HG03095 (cell line): ENCODE measurements around the gene C10orf71.

ENCODE experiments used
- ATAC-seq: cut with Tn5 transposase; IDR thresholded peaks from one replicate; pipeline ENCODE4 v1.9.1; 2021; ENCODE audit warnings: moderate library complexity; ENCODE audit not compliant: unreplicated experiment

The C10orf71 gene

DNA sequence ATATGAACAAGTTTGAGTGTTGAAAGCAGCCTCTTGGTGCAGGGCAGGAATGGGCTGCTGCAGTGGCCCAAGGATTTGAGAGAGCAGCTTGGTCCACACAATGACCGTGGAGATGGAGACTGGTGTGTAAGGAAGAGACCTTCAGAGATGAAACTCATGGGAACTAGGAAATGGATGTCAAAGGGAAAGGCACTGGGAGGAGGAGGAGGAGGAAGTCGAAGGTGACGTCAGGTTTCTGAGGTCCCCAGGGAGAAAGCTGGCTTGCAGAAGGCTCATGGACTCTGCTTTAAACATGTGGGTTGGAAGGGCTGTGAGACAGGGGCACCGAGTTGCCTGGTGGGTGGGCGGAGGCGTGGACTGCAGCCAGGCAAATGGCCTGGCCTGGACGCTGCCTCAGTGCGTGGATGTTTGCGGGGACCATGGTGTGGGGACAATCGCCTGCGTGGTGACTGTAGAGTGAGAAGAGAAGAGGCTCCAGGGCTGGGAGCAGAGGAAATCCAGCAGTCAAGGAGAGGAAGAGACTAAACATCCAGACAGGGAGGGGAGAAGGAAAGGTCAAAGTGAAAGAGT, 14.6 kb downstream of the C10orf71 start:
- ATAC-seq = no peak

- no peak for ATAC-seq
Measured at GRCh38 chr10:49314806-49315205, 15.8 kb downstream of the C10orf71 start.

DNA sequence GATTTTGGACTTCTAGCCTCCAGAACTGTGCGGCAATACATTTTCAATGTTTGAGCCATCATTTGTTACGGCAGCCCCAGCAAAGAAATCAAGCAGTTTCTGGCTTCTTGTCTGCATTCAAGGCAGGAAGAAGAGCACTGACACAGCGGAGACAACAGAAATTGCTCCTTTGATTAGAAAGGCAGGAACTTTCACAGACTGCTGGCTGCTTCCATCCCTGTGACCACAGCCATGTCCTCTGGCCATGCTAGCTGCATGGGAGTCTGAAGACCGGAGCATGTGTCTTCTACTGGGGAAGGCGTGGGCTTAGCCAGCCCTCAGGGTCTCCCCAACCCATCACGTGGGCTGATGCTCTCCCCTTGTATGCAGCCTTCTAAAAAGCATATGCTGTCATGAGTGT, 19.1 kb downstream of the C10orf71 start:
- ATAC-seq = no peak

DNA sequence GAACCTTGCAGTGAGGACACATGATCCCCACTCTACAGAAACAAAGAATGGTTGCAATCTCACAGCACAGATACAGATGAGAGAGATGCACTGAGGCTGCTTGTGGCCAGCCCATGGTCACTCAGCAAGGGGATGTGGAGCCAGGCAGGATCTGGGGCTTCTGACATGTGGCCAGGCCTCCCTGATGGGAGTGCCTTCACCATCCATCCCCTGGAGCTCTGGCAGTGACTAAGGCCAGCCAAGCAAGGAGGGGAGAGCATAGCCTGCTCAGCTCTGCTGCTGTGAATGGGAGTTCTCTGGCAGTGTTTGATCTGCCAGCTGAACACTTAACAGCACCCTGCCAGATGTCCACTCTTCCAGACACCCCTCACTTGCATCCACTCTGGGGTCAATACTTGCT, 19.8 kb downstream of the C10orf71 start:
- ATAC-seq = no peak

- ATAC-seq = no peak
Measured at GRCh38 chr10:49319206-49319605, 20.2 kb downstream of the C10orf71 start.

DNA sequence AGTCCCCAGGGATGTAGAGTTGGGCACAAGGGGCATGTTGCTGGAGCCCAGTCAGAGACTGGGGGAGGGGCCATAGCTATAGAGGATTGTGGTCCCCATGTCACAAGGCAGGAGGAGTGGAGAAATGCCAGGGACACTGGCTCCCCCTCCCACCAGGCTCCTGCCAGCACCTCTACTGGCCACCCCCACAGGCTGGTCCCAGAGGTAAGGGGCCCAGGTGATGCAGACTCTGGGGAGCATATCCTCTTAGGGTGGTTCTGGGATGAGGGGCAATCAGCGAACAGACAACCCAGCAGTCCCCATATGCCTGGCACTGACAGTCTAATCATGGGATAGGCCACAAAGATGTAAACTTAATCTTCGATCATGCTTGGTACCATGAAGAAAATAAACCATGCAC, 21.2 kb downstream of the C10orf71 start:
- ATAC-seq = no peak

GRCh38 chr10:49321021-49321420, 22.1 kb downstream of the C10orf71 start:
- ATAC-seq = no peak

GRCh38 chr10:49322371-49323170, 23.6 kb downstream of the C10orf71 start:
- ATAC-seq = no peak

GRCh38 chr10:49323171-49323895, 24.4 kb downstream of the C10orf71 start:
- ATAC-seq = no peak

GRCh38 chr10:49323896-49324270, 24.9 kb downstream of the C10orf71 start:
- no peak for ATAC-seq

DNA sequence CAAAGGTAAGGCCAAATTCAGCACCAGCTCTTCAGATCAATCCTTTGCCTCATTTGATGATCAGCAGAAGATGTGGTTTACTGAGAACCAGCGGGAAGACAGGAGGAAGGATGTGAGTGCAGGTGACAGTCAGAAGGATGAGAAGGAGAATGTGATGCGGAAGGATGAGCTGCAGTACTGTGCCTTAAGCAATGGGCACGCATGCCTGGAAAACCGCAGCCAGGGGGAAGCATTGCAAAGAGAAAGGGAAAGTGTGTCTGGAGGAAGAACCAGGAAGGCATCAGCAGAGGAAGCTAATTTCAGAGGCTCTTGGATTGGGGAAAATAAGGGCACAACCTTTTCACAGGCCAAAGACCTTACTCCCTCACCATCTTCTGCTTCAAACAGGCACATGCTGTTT, 25.7 kb downstream of the C10orf71 start:
- no peak for ATAC-seq

- ATAC-seq = no peak
Measured at GRCh38 chr10:49325131-49325915, 26.4 kb downstream of the C10orf71 start.

- ATAC-seq = no peak
Measured at GRCh38 chr10:49325916-49326783, 27.2 kb downstream of the C10orf71 start.

DNA sequence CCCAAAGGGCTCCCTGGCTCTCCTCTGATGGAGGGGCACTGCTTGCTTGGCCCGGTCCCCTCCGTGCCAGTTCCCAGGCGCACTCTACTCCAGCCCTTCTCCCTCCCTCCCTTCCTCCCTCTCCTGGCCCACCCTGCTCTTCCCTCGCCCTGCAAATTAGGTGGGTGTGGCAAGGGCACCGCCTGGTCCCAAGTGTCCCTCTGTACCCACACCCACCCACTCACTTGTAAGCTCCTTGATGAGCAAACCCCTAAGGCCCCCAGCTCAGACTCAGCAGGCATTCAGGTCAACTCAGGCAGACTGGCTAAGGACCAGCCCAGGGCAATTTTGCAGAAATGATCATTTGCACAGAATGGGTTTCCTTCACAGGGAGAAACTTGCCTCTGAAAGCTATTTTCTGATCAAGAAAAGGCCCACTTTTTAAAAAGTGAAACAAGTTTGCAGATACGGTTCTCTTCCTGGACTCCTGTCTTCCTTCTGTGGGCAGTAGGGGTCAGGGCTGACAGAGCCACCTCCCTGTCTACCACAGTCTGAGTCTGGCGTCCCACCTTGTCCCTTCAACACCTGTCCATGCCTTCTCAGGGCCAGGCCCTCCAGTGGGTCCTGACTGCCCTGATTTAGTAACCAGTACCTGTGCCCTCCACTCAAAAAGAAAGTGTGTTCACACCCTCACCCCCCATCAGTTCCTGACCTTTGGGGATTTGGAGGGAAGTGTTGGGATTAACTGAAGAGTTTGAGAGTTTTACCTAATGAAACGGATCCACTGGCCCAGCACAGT, 28.3 kb downstream of the C10orf71 start:
- ATAC-seq = no peak

DNA sequence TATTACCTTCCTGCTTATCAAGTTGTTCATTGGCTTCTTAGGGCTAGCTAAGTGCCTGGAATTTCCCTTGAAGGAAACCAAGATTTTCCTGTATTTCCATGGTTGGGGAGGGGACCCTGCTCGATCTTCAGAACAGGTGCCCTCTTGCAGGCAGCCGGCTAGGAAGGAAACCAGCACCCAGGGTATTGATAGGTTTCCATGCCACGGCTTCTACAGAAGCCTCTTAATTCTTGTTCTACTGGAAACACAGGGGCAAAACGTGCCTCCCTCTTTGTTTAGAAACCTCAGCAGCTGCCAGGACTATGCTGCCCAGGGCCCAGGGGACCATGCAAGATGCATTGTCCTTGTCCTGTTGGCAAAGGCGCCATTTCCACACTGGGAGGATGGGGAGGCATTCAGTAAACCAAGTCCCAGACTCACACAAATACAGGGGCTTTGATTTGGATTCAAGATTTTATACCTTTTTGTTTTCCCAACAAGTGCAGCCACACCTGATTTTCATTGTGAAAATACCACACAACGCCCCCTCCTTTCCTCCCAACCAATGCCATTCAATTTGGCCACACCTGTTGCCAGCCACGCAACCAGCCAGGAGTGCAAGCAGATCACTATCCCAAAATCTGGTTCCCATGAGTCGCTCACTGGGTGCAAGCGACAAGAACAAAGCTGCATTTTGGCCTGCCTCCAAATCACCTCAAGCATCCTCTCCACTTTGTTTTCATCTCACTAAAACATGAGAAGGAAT, 29.6 kb downstream of the C10orf71 start:
- ATAC-seq = no peak

GRCh38 chr10:49329146-49329505, 30.2 kb downstream of the C10orf71 start:
- ATAC-seq = no peak

GRCh38 chr10:49330127-49330665, 31.2 kb downstream of the C10orf71 start:
- no peak for ATAC-seq

- no peak for ATAC-seq
Measured at GRCh38 chr10:49331431-49331830, 32.5 kb downstream of the C10orf71 start.

- no peak for ATAC-seq
Measured at GRCh38 chr10:49332333-49332732, 33.4 kb downstream of the C10orf71 start.
